SK-N-DZ (cell line): ENCODE data around the gene NUP155. TPM values are rescaled to one million over a fixed set of nuclear protein-coding genes. Genes with fewer than 3 reads are reported as not detected.
"Not testable (repeated sequence)": the region's sequence is repeated elsewhere in the genome, so short reads cannot be mapped to it uniquely, and the experiment has no call there.

Experiments used
- DNase-seq: peaks from one replicate; pipeline ENCODE4 v3.0.0-alpha.2; 2015; ENCODE audit warnings: low spot score
- polyA plus RNA-seq, 2 experiments: library from polyadenylated mRNA; depleted of rRNA; stranded (reverse); fragments of >200 nt; gene quantifications; 2 replicates each; pipeline ENCODE4 v1.2.3, GENCODE V29; 2014

Gene NUP155
- 55.6 and 57.1 TPM in 2 replicates for polyA plus RNA-seq (2014; cell fraction: cytosol; rRNA removed)
- 27.9 and 29.2 TPM in 2 replicates for polyA plus RNA-seq (2014; cell fraction: nucleus; rRNA removed)

- DNase-seq, result peak; percentile 98
Observed at GRCh38 chr5:37370864-37371726, at the start of gene NUP155. TSS of gene NUP155 (minus strand) at chr5:37371106. CDS start at chr5:37370977, 129 bp downstream.

- no peak for DNase-seq
Observed at GRCh38 chr5:37417347-37417746, 46.4 kb upstream of the NUP155 start.

GRCh38 chr5:37415456-37415855, 44.5 kb upstream of the NUP155 start:
- DNase-seq, result not testable (repeated sequence)

DNA sequence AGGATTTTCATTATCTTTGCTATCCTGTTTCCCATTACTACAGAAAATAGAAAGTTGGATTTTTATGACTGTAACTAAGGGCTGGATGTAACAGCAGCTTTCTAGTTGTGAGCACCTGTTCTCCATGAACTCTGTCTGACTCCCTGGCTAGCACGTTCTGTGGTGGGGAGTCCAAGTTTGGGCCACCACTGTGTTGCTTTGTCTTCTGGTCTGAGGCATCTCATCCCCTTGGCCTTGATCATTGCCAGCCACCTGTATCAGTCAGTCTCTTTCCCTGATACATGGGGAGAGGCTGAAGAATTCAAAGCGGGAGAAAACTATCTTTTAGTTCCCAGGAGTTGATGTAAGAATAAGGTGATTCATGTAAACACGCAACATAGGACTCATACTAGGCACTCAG, 41.6 kb upstream of the NUP155 start:
- no peak for DNase-seq

- no peak for DNase-seq
Observed at GRCh38 chr5:37400501-37400900, 29.6 kb upstream of the NUP155 start.

- DNase-seq, result no peak
Observed at GRCh38 chr5:37396352-37396751, 25.4 kb upstream of the NUP155 start.

GRCh38 chr5:37391591-37391990, 20.7 kb upstream of the NUP155 start:
- no peak for DNase-seq

DNA sequence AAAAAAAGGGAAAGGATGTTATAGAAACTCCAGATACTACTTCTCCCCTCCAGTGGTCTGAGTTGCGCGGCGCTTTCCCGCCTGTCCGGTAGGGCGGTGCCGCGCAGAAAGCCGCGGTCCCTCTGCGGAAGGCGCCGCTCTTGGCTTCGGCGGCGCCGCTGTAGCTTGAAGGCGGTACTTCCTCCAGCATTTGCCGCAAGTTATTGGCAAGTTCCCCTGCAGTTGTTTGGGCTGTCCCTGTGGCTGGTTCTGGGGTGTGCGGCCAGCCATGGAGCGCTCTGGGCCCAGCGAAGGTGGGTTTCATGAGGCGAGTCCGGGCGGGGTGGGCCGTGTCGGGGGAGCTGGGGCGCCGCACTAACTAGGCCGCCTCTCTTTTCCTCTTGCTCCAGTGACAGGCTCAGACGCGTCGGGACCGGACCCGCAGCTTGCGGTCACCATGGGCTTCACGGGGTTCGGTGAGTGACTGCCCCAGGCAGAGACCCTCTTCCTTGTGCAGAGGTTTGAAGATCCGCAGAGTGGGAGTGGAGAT, 8.3 kb upstream of the NUP155 start, which contains the start of gene WDR70:
Gene WDR70, plus strand, starts transcription at position 219 of the 529 bp plus-strand sequence. Its CDS starts 50 bp downstream, at position 269.
- peak; percentile 89 for DNase-seq

- not testable (repeated sequence) for DNase-seq
Observed at GRCh38 chr5:37378066-37378465, 7.2 kb upstream of the NUP155 start.

GRCh38 chr5:37375091-37375490, 4.2 kb upstream of the NUP155 start:
- no peak for DNase-seq

DNA sequence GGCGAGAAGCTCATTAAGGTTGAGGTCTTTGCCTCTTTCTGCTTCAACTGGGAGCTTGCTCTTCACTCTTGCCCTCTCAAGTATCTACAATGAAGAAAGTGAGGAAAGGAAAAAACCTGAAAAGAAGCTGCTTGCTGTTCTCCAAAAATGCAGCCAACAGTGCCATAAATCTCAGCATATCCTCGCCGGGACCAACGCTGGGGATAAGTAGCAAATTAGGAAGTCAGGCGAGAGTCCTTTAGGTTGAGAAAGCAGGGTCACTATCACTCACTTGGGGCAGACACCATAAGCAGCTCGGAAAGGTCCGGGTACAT, 399 bp downstream of the NUP155 start:
- DNase-seq, result no peak

GRCh38 chr5:37355161-37355560, 15.7 kb downstream of the NUP155 start:
- DNase-seq, result no peak

DNA sequence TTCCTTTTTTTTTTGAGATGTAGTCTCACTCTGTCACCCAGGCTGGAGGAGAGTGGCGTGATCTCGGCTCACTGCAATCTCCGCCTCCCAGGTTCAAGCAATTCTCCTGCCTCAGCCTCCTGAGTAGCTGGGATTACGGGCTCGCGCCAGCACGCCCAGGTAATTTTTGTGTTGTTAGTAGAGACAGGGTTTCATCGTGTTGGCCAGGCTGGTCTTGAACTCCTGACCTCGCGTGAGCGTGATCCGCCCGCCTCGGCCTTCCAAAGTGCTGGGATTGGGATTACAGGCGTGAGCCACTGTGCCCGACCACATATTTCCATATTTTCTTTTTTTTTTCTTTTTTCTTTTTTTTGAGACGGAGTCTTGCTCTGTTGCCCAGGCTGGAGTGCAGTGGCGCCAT, 28.2 kb downstream of the NUP155 start:
- DNase-seq, result not testable (repeated sequence)

DNA sequence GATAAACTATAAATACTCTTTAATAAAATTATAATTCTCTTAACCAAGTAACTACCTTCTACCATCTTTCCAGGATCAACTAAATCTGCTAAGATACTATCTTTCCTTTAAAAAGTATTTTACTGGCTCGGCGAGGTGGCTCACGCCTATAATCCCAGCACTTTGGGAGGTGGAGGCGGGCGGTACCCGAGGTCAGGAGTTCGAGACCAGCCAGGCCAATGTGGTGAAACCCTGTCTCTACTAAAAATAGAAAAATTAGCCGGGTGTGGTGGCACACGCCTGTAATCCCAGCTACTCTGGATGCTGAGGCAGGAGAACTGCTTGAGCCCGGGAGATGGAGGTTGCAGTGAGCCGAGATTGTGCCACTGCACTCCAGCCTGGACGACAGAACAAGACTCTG, 36.2 kb downstream of the NUP155 start:
- DNase-seq, result not testable (repeated sequence)

DNA sequence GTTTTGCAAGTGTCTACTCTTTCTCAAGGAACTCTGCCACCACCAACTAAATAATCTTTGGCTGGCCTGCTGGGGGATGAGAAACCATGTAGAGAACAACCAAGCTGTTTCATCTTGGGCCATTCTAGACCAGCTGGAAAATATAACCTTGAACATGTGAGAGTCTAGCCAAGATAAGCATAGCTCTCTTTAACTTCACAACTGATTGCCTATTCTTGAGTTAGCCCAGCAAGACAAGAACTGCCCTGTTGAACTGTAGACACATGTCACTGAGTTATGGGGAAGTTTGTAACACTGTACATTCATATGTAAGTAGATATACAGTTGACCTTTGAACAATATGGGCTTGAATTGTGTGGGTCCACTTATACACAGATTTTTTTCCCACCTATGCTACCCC, 44.4 kb downstream of the NUP155 start:
- DNase-seq, result no peak

DNA sequence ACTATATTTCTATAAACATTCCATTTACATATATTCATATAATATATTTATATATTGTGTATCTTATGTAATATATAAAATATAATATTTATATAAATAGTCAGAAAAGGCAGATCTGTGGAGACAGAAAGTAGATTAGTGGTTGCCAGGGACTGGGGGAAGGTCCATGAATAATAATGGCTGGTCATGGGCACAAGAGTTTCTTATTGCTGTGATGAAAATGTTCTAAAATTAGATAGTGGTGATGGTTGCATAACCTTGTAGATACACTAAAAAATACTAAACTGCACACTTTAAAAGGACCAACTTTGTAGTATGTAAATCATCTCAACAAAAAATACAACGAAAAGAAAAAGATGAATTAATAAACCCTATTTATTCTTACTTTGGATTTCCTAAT, 47.3 kb downstream of the NUP155 start:
- DNase-seq, result no peak

GRCh38 chr5:37319037-37319782, 51.7 kb downstream of the NUP155 start:
- DNase-seq, result no peak

DNA sequence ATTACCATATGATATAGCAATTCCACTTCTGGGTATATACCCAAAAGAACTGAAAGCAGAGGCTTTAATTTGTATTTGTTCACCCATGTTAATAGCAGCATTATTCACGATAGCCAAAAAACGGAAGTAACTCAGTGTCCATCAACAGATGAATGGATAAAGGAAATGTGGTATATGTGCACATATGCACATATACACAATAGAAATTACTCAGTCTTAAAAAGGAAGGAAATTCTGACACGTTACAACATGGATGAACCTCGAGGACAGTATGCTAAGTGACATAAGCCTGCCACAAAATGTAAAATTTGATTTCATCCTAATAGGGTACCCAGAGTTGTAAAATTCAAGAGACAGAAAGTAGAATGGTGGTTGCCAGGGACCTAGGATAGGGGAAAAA, 54.9 kb downstream of the NUP155 start:
- DNase-seq, result no peak

- DNase-seq, result no peak
Observed at GRCh38 chr5:37310360-37310759, 60.5 kb downstream of the NUP155 start.

DNA sequence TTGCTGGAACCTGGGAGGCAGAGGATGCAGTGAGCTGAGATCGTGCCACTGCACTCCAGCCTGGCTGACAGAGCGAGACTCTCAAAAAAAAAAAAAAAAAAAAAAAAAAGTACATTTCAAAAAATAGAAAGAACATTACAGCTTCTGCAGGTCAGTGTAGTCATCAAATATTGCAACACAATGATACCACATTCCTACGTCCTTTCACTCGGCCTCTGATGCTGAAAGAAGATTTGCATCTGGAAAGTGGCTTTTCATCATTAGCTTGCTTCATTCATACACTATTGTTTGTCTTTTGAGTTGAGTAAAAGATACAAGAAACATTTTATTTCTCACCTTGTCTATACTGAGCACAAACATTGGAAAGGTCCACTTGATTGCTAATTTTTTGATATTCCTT, 62.1 kb downstream of the NUP155 start:
- no peak for DNase-seq

DNA sequence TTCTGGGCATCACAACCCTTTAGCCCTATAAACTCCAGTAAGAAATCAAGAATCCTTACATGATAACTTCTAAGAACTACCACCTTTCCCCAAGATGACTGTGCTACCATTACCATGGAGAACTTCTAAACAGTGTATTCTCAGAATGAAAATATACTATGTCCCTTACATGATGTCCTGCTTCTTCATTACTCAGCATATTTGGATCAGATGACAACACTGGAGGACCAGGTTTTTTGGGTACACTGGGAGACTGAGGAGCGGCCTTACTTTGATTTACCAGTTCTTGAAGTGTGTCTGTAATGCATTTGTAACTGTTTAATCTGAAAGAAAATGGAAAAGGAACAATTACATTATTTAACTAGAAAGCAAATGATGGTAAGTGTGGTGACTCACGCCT, 66.0 kb downstream of the NUP155 start:
- DNase-seq, result no peak

- not testable (repeated sequence) for DNase-seq
Observed at GRCh38 chr5:37296313-37296712, 74.6 kb downstream of the NUP155 start.
